ENCODE data around the gene GPR108. TPM values are rescaled to one million over a fixed set of nuclear protein-coding genes. Genes with fewer than 3 reads are reported as not detected.

The GPR108 gene
- total and polyA plus RNA-seq, 2 of the 13 experiments (the other 11 are each of a cell fraction or from before 2014, with no cell fraction given) = 36.4 to 63.0 TPM

GRCh38 chr19:6753178-6754031, 16.0 kb upstream of the GPR108 start (continued):
- TF ChIP-seq HOXA9 (CRISPR knock-in tag; IDR thresholded peaks at IDR 0.05; ENCODE audit: borderline replicate concordance) (no peak), ZNF747 (CRISPR knock-in tag; IDR thresholded peaks at IDR 0.05; ENCODE audit: borderline replicate concordance) (peak; percentile 66; the same call in 1 of the 2 replicates), TEAD2 (CRISPR knock-in tag; IDR thresholded peaks at IDR 0.05) (no peak), ZBTB38 (CRISPR knock-in tag; IDR thresholded peaks at IDR 0.05) (0 out of 2 replicates have a peak, but pooled peaks have one; percentile 42), REPIN1 (CRISPR knock-in tag; IDR thresholded peaks at IDR 0.05; ENCODE audit: borderline replicate concordance, low read depth) (peak; percentile 90; the same call in 1 of the 2 replicates), TSC22D2 (CRISPR knock-in tag; IDR thresholded peaks at IDR 0.05; ENCODE audit: borderline replicate concordance) (no peak), AFF4 (CRISPR knock-in tag; IDR thresholded peaks at IDR 0.05) (no peak), SALL1 (CRISPR knock-in tag; IDR thresholded peaks at IDR 0.05) (peak; percentile 90), RBM39 (IDR thresholded peaks at IDR 0.05; ENCODE audit: low read depth, low read length, poor library complexity, severe bottlenecking) (no peak), ZNF232 (CRISPR knock-in tag; IDR thresholded peaks at IDR 0.05; ENCODE audit: borderline replicate concordance) (no peak), EEA1 (CRISPR knock-in tag; IDR thresholded peaks at IDR 0.05; ENCODE audit: borderline replicate concordance) (no peak), FIP1L1 (IDR thresholded peaks at IDR 0.05; ENCODE audit: borderline replicate concordance, insufficient read depth, low read depth, low read length) (no peak), ZNF354B (CRISPR knock-in tag; IDR thresholded peaks at IDR 0.05) (no peak), ZMYM2 (CRISPR knock-in tag; IDR thresholded peaks at IDR 0.05) (peak; percentile 72; the same call in 1 of the 2 replicates), HNF4A (CRISPR knock-in tag; IDR thresholded peaks at IDR 0.05) (peak; percentile 78)
- TF ChIP-seq, protein P1, sequence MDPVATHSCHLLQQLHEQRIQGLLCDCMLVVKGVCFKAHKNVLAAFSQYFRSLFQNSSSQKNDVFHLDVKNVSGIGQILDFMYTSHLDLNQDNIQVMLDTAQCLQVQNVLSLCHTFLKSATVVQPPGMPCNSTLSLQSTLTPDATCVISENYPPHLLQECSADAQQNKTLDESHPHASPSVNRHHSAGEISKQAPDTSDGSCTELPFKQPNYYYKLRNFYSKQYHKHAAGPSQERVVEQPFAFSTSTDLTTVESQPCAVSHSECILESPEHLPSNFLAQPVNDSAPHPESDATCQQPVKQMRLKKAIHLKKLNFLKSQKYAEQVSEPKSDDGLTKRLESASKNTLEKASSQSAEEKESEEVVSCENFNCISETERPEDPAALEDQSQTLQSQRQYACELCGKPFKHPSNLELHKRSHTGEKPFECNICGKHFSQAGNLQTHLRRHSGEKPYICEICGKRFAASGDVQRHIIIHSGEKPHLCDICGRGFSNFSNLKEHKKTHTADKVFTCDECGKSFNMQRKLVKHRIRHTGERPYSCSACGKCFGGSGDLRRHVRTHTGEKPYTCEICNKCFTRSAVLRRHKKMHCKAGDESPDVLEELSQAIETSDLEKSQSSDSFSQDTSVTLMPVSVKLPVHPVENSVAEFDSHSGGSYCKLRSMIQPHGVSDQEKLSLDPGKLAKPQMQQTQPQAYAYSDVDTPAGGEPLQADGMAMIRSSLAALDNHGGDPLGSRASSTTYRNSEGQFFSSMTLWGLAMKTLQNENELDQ (CRISPR knock-in tag; IDR thresholded peaks at IDR 0.05; ENCODE audit: borderline replicate concordance) = no peak; the same call in 1 of the 2 replicates
- TF ChIP-seq, protein P2, sequence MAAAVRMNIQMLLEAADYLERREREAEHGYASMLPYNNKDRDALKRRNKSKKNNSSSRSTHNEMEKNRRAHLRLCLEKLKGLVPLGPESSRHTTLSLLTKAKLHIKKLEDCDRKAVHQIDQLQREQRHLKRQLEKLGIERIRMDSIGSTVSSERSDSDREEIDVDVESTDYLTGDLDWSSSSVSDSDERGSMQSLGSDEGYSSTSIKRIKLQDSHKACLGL (CRISPR knock-in tag; IDR thresholded peaks at IDR 0.05) = peak; percentile 70
- TF ChIP-seq, protein P3, sequence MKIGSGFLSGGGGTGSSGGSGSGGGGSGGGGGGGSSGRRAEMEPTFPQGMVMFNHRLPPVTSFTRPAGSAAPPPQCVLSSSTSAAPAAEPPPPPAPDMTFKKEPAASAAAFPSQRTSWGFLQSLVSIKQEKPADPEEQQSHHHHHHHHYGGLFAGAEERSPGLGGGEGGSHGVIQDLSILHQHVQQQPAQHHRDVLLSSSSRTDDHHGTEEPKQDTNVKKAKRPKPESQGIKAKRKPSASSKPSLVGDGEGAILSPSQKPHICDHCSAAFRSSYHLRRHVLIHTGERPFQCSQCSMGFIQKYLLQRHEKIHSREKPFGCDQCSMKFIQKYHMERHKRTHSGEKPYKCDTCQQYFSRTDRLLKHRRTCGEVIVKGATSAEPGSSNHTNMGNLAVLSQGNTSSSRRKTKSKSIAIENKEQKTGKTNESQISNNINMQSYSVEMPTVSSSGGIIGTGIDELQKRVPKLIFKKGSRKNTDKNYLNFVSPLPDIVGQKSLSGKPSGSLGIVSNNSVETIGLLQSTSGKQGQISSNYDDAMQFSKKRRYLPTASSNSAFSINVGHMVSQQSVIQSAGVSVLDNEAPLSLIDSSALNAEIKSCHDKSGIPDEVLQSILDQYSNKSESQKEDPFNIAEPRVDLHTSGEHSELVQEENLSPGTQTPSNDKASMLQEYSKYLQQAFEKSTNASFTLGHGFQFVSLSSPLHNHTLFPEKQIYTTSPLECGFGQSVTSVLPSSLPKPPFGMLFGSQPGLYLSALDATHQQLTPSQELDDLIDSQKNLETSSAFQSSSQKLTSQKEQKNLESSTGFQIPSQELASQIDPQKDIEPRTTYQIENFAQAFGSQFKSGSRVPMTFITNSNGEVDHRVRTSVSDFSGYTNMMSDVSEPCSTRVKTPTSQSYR (CRISPR knock-in tag; IDR thresholded peaks at IDR 0.05; ENCODE audit: borderline replicate concordance) = peak; percentile 96
